GM18526 (cell line): ENCODE results near the gene SEMA3C.

Experiments
- POLR2A ChIP-seq: IDR thresholded peaks from 3 replicates; pipeline ENCODE4 v1.6.1; 2011; ENCODE audit not compliant: insufficient read length; ENCODE audit errors: extremely low read depth

The SEMA3C gene

GRCh38 chr7:80791509-80791929 lies 127.3 kb downstream of the SEMA3C start:
- no peak for TF ChIP-seq POLR2A

GRCh38 chr7:80790877-80791276 lies 128.0 kb downstream of the SEMA3C start:
- no peak for TF ChIP-seq POLR2A

- no peak for TF ChIP-seq POLR2A
Measured at GRCh38 chr7:80787721-80788120, 131.1 kb downstream of the SEMA3C start.

- no peak for TF ChIP-seq POLR2A
Measured at GRCh38 chr7:80785961-80786536, 132.8 kb downstream of the SEMA3C start.

- TF ChIP-seq POLR2A, result no peak
Measured at GRCh38 chr7:80785276-80785675, 133.6 kb downstream of the SEMA3C start.

- TF ChIP-seq POLR2A, result no peak
Measured at GRCh38 chr7:80783678-80784327, 135.0 kb downstream of the SEMA3C start.

- TF ChIP-seq POLR2A, result no peak
Measured at GRCh38 chr7:80783186-80783677, 135.6 kb downstream of the SEMA3C start.

- no peak for TF ChIP-seq POLR2A
Measured at GRCh38 chr7:80781561-80781979, 137.3 kb downstream of the SEMA3C start.

- TF ChIP-seq POLR2A, result no peak
Measured at GRCh38 chr7:80781146-80781545, 137.7 kb downstream of the SEMA3C start.

- TF ChIP-seq POLR2A, result no peak
Measured at GRCh38 chr7:80779456-80779855, 139.4 kb downstream of the SEMA3C start.

GRCh38 chr7:80775897-80776296 lies 143.0 kb downstream of the SEMA3C start:
- no peak for TF ChIP-seq POLR2A

- no peak for TF ChIP-seq POLR2A
Measured at GRCh38 chr7:80775482-80775881, 143.4 kb downstream of the SEMA3C start.

GRCh38 chr7:80774843-80775242 lies 144.0 kb downstream of the SEMA3C start:
- TF ChIP-seq POLR2A, result no peak

- TF ChIP-seq POLR2A, result no peak
Measured at GRCh38 chr7:80773787-80774508, 144.9 kb downstream of the SEMA3C start.

- no peak for TF ChIP-seq POLR2A
Measured at GRCh38 chr7:80772347-80772993, 146.4 kb downstream of the SEMA3C start.

- TF ChIP-seq POLR2A, result no peak
Measured at GRCh38 chr7:80771523-80771922, 147.3 kb downstream of the SEMA3C start.

- TF ChIP-seq POLR2A, result no peak
Measured at GRCh38 chr7:80770675-80771081, 148.2 kb downstream of the SEMA3C start.
